HL-60/S4 treated with phorbol 12-myristate 13-acetate at 8.2 ng/mL for 4 days and 3 days (cell line): ENCODE data around the gene TENT5C.

Experiments used
- in situ Hi-C: fragments of 300-500 bp; cut with MboI; formaldehyde crosslinking; loops from 2 replicates; pipeline ENCODE4 v1.15.0; 2022; ENCODE audit warnings: low sequenced_read_pairs

Gene TENT5C

GRCh38 chr1:117673405-117673804 is 67.6 kb downstream of the TENT5C start:
- in situ Hi-C loops = loop anchor here (10.0 kb wide), 1 partner anchor 139 kb away; no protein-coding TSS in a partner anchor

- in situ Hi-C loops = loop anchor here (10.0 kb wide), 1 partner anchor 140 kb away; no protein-coding TSS in a partner anchor
Measured at GRCh38 chr1:117674521-117675400, 68.9 kb downstream of the TENT5C start.

- in situ Hi-C loops = loop anchor here (10.0 kb wide), 1 partner anchor 141 kb away; no protein-coding TSS in a partner anchor
Measured at GRCh38 chr1:117675907-117676430, 70.1 kb downstream of the TENT5C start.

GRCh38 chr1:117676615-117677130 is 70.8 kb downstream of the TENT5C start:
- in situ Hi-C loops = loop anchor here (10.0 kb wide), 1 partner anchor 142 kb away; no protein-coding TSS in a partner anchor
